NT2/D1 (cell line): ENCODE results near the gene RAB31.

Experiments used
- SUZ12 ChIP-seq: IDR thresholded peaks from 2 replicates; pipeline ENCODE4 v1.6.1; 2011; ENCODE audit not compliant: insufficient read length, insufficient read depth; ENCODE audit errors: extremely low read depth
- YY1 ChIP-seq: IDR thresholded peaks from 2 replicates; pipeline ENCODE4 v1.6.1; 2011; ENCODE audit not compliant: insufficient read length, insufficient read depth
- ZNF274 ChIP-seq: IDR thresholded peaks from 2 replicates; pipeline ENCODE4 v1.6.1; 2011; ENCODE audit warnings: mild to moderate bottlenecking, low read depth, low read length

GRCh38 chr18:9715088-9715343, 6.9 kb downstream of the RAB31 start:
- no peak for TF ChIP-seq YY1
- no peak for TF ChIP-seq ZNF274
- no peak for TF ChIP-seq SUZ12
